Transverse colon (tissue), 4 donors: Measurements from ENCODE around the gene IL10.

Experiments
- CTCF ChIP-seq, 5 experiments: fragments of 200-600 bp in 3 of 5; fragments of 450-650 bp in 2 of 5; sonication (generic) in 3 of 5; IDR thresholded peaks; 1 replicate in 2 of 5; 2 replicates in 3 of 5; pipeline ENCODE4 v1.5.1; 2016 to 2017; ENCODE audit warnings: antibody characterized with exemption in 5 of 5, inconsistent platforms in 3 of 5, mild to moderate bottlenecking in 2 of 5, moderate library complexity in 1 of 5
- EP300 ChIP-seq: sonication (generic); formaldehyde crosslinking; IDR thresholded peaks from one replicate; pipeline ENCODE4 v1.6.1; 2017; ENCODE audit warnings: antibody characterized with exemption, low read depth
- POLR2A ChIP-seq: fragments of 450-650 bp; IDR thresholded peaks from one replicate; pipeline ENCODE4 v1.6.1; 2016; ENCODE audit warnings: antibody characterized with exemption, mild to moderate bottlenecking, moderate library complexity
- POLR2AphosphoS5 ChIP-seq, 3 donors: sonication (generic); formaldehyde crosslinking; IDR thresholded peaks; one replicate each; pipeline ENCODE4 v1.6.1; 2016; ENCODE audit warnings: antibody characterized with exemption in 3 of 3

GRCh38 chr1:206794294-206794908 is 22.1 kb upstream of the IL10 start:
- no peak for TF ChIP-seq CTCF (IDR thresholded peaks at IDR 0.05)
- no peak for TF ChIP-seq EP300
- no peak for TF ChIP-seq POLR2AphosphoS5 (IDR thresholded peaks at IDR 0.05)
- no peak for TF ChIP-seq POLR2A
